Bronchial epithelial cell (primary cell): Measurements from ENCODE around the gene KRTCAP2. TPM values are rescaled to one million over a fixed set of nuclear protein-coding genes. Genes with fewer than 3 reads are reported as not detected.
"Not testable (repeated sequence)": the region's sequence is repeated elsewhere in the genome, so short reads cannot be mapped to it uniquely, and the experiment has no call there.

Experiments used
- DNase-seq: peaks from one replicate; pipeline ENCODE4 v3.0.0-alpha.2; 2010; ENCODE audit warnings: low read depth
- FAIRE-seq: peaks from 2 replicates; lab custom pipeline; 2011; peaks lifted over from hg19 to GRCh38; lab: Jason Lieb, UNC
- H3K27me3 ChIP-seq: 2 replicates; pipeline ENCODE4 v1.5.1; 2011; ENCODE audit warnings: low read length; ENCODE audit not compliant: control insufficient read depth, insufficient read depth
- H3K36me3 ChIP-seq: 2 replicates; pipeline ENCODE4 v1.5.1; 2011; ENCODE audit warnings: low read length; ENCODE audit not compliant: control insufficient read depth, insufficient read depth
- H3K4me3 ChIP-seq: 2 replicates; pipeline ENCODE4 v1.5.1; 2011; ENCODE audit warnings: mild to moderate bottlenecking, low read depth, low read length, control low read depth
- CTCF ChIP-seq: IDR thresholded peaks from 2 replicates; pipeline ENCODE4 v1.5.1; 2011; ENCODE audit warnings: mild to moderate bottlenecking, moderate library complexity, low read length, control low read depth, inconsistent platforms; ENCODE audit not compliant: insufficient read depth, severe bottlenecking
- total RNA-seq: library from RNA; depleted of rRNA; stranded (reverse); fragments of >200 nt; gene quantifications from 2 replicates; pipeline ENCODE4 v1.2.1, GENCODE V29; 2014

KRTCAP2 gene
- total RNA-seq, result 76.3 and 133 TPM in 2 replicates

GRCh38 chr1:155172732-155173477 is at the start of gene KRTCAP2:
Gene KRTCAP2 (minus strand): TSS chr1:155173304. CDS start chr1:155173224, 80 bp downstream.
- Histone ChIP-seq H3K4me3 (peak within 1 kb of the TSS; percentile 76), H3K36me3 (peaks cover 3% of the 10 kb centered on the region), H3K27me3 (no peaks in the 10 kb centered on the region)
- peak; percentile 89 for DNase-seq
- TF ChIP-seq CTCF, result peak; percentile 96
- no peak for FAIRE-seq

- H3K27me3 ChIP-seq, DNase-seq, H3K4me3 ChIP-seq, H3K36me3 ChIP-seq, FAIRE-seq: not testable (repeated sequence)
These were observed 47.3 kb upstream of the KRTCAP2 start for GRCh38 chr1:155220211-155220965.

GRCh38 chr1:155219592-155220031 is 46.5 kb upstream of the KRTCAP2 start:
- Histone ChIP-seq H3K36me3 (no peaks in the 10 kb centered on the region), H3K4me3 (no peak overlapping the region), H3K27me3 (no peaks in the 10 kb centered on the region)
- FAIRE-seq (no peak), DNase-seq (no peak)
- TF ChIP-seq CTCF, result no peak

- H3K27me3 ChIP-seq, result no peaks in the 10 kb centered on the region
- DNase-seq (peak; percentile 63), FAIRE-seq (no peak)
- no peak overlapping the region for H3K4me3 ChIP-seq
- H3K36me3 ChIP-seq, result no peaks in the 10 kb centered on the region
- no peak for TF ChIP-seq CTCF
These were observed 45.9 kb upstream of the KRTCAP2 start for GRCh38 chr1:155218854-155219591.

GRCh38 chr1:155214702-155215101 is 41.6 kb upstream of the KRTCAP2 start:
- not testable (repeated sequence) for H3K36me3 ChIP-seq, H3K4me3 ChIP-seq, DNase-seq, H3K27me3 ChIP-seq
- FAIRE-seq, result peak; percentile 72

GRCh38 chr1:155212051-155212440 is 38.9 kb upstream of the KRTCAP2 start:
- FAIRE-seq, H3K36me3 ChIP-seq, DNase-seq, H3K4me3 ChIP-seq, H3K27me3 ChIP-seq: not testable (repeated sequence)

- not testable (repeated sequence) for H3K4me3 ChIP-seq, DNase-seq, FAIRE-seq, H3K27me3 ChIP-seq, H3K36me3 ChIP-seq
These were observed 38.4 kb upstream of the KRTCAP2 start for GRCh38 chr1:155211381-155212050.
